G401.6 (cell line): ENCODE data around the gene ZFP57.

ENCODE experiments used
- FAIRE-seq: peaks from 2 replicates; lab custom pipeline; 2012; peaks lifted over from hg19 to GRCh38; lab: Jason Lieb, UNC

ZFP57 gene

DNA sequence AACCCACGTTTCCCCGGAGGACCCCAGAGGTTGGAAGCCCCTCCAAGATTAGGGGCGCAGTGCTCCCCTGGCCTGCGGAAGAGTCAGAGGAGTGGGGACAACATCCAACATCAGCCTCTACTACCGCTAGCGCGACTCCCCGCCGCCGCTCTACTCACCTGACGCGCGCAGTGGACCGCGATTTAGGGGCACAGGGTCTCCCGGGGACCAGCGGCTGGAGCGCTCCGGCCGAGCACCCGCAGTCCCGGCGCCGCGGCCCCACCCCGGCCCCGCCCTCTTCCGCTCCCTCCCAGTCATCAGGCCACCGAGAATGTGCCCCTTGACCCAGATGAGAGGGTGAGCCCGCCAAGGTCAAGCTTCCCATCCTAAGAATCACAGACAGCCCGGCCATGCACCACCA lies at the start of gene ZFP57:
Gene ZFP57, minus strand, starts transcription at position 249 of the 400 bp plus-strand sequence. CDS start 4,149 bp downstream, outside the sequence.
- FAIRE-seq = no peak

GRCh38 chr6:29730575-29731126 lies 49.7 kb upstream of the ZFP57 start:
- no peak for FAIRE-seq

- FAIRE-seq = no peak
Observed at GRCh38 chr6:29729774-29730328, 48.9 kb upstream of the ZFP57 start.

DNA sequence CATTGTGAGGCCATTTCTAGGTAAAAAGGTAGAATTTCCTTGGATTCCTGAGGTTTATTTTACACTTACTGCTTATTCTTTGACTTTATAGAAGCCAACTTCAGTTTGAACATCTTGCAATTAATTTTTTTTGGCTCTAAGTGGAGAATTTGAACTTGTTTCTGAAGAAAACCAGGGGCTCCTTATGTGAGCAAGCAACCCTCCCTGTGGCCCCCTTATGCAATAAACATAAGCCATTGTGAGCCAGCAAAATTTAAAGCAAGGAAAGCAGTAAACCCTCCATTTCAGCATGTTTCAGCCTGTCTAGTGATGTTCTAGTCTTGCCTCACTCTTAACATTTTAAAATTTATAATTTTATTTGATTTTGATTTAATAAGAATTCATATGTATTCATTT lies 47.9 kb upstream of the ZFP57 start:
- FAIRE-seq = no peak

DNA sequence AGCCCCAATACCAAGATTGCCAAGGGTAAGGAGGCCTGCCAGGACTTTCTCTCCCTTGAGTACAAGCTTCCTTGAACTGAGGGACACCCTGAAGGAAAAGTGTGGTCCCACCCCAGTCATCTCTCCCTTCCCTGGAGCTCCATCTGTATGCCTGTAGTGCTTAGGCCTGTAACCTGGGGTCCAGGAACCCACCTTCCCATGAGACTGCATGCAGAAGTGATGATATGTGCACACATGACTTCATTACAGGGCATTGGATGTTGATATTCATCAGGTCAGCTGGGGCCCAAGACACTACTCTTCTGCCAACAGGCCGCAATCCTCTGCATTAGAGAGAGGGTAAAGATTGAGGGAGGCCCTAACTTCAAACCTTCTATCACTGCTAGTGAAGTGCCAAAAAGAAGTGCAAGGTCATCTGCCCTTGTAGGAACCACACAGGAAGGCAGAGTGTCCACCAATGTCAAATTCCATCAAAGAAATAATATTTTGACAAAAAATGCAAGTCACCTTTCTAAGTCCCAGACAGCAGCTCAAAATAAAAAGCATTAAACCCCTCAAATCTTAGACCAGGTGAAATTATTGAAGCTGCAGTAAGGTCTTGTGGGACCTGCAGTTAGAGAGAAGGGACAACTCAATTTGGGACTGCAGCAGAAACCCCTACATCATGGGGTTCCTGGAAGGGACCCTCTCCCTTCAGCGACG lies 47.4 kb upstream of the ZFP57 start:
- no peak for FAIRE-seq

- FAIRE-seq = no peak
Observed at GRCh38 chr6:29727637-29728036, 46.7 kb upstream of the ZFP57 start.

DNA sequence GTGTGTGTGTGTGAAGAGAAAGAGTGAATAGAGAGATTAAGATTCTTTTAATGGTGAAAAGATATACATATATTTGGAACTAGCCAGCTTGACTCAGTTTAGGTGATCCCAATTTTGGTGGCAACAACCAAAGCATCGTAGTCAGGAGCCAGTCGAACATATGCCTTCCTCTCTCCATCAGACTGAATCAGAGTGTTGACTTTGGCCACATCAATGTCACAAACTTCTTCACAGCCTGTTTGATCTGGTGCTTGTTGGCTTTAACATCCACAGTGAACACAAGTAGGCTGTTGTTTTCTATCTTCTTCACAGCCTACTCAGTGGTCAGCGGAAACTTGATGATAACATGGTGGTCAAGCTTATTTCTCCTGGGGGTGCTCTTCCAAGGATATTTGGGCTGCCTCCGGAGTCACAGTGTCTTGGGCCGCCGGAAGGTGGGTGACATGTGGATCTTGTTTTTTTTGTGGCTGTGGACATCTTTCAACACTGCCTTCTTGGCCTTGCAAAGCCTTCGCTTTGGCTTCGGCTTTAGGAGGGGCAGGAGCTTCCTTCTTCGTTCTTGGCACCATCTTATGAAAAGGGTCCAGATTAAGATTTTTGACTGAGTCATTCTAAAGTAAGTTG lies 45.7 kb upstream of the ZFP57 start:
- FAIRE-seq = no peak

DNA sequence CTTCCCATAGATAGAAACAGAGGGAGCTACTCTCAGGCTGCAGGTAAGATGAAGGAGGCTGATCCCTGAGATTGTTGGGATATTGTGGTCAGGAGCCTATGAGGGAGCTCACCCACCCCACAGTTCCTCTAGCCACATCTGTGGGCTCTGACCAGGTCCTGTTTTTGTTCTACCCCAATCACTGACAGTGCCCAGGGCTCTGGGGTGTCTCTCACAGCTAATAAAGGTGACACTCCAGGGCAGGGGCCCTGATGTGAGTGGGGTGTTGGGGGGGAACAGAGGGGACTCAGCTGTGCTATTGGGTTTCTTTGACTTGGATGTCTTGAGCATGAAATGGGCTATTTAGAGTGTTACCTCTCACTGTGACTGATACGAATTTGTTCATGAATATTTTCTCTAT lies 45.0 kb upstream of the ZFP57 start:
- no peak for FAIRE-seq

DNA sequence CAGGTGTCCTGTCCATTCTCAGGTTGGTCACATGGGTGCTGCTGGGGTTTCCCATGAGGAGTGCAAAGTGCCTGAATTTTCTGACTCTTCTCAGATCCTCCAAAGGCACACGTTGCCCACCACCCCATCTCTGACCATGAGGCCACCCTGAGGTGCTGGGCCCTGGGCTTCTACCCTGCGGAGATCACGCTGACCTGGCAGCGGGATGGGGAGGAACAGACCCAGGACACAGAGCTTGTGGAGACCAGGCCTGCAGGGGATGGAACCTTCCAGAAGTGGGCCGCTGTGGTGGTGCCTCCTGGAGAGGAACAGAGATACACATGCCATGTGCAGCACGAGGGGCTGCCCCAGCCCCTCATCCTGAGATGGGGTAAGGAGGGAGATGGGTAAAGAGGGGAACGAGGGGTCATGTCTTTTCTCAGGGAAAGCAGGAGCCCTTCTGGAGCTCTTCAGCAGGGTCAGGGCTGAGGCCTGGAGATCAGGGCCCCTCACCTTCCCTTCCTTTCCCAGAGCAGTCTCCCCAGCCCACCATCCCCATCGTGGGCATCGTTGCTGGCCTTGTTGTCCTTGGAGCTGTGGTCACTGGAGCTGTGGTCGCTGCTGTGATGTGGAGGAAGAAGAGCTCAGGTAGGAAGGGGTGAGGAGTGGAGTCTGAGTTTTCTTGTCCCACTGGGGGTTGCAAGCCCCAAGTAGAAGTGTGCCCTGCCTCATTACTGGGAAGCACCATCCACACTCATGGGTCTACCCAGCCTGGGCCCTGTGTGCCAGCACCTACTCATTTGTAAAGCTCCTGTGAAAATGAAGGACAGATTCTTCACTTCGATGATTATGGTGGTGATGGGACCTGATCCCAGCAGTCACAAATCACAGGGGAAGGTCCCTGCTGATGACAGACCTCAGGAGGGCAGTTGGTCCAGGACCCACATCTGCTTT lies 44.3 kb upstream of the ZFP57 start:
- no peak for FAIRE-seq

- no peak for FAIRE-seq
Observed at GRCh38 chr6:29723666-29724588, 43.0 kb upstream of the ZFP57 start.

DNA sequence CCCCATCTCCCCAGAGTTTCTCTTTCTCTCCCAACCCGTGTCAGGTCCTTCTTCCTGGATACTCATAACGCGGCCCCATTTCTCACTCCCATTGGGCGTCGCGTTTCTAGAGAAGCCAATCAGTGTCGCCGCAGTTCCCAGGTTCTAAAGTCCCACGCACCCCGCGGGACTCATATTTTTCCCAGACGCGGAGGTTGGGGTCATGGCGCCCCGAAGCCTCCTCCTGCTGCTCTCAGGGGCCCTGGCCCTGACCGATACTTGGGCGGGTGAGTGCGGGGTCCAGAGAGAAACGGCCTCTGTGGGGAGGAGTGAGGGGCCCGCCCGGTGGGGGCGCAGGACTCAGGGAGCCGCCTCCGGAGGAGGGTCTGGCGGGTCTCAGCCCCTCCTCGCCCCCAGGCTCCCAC lies 42.3 kb upstream of the ZFP57 start, which contains the start of gene HLA-F:
Gene HLA-F, plus strand, starts transcription at position 173 of the 404 bp plus-strand sequence. Its CDS starts 30 bp downstream, at position 203.
- FAIRE-seq = no peak

DNA sequence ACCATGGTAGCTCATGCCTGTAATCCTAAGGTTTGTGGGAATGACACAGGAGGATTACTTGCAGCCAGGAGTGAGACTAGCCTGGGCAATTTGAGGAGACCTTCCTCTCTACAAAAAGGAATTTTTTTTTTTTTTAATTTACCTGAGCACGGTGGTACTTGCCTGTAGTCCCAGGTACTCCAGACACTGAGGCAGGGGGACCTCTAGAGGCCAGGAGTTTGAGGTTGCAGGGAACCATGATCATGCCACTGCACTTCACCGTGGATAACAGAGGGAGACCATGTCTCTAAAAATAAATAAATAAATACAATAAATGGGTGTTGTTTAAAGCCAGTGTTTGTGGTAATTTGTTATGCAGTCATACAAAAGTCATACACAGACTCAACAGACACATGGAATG lies 39.9 kb upstream of the ZFP57 start:
- no peak for FAIRE-seq

DNA sequence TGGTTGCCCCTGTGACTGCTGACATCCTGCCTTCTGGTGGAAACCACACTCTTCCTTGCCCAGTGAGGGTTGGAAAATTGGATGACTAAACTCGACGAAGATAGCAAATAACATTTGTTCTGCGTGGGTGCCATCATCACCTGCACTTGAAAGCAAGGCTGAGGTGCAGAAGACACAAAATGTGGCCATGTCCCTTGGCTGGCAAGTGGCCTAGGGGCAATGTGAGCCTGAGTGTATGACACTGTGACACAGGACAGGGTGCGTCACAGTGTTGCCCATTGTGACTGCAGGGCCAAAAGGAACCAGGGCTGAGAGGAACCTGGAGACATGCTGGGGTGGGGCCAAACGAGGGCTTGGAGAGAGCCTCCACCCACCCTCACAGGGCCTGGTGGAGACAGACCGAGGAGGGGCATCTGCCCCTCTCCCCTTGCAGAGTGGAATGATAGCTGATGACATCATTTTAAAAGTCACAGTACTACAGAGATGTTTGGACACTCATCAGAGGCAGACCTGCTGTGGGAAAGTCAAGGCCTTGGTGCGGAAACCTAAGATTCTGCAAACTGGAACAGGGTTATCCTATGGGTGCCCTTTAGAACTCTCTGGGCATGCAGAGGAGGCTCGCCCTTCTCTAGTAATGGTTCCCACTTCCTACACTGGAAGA lies 29.5 kb upstream of the ZFP57 start:
- FAIRE-seq = no peak

- no peak for FAIRE-seq
Observed at GRCh38 chr6:29709188-29709587, 28.2 kb upstream of the ZFP57 start.

- FAIRE-seq = no peak
Observed at GRCh38 chr6:29708432-29709179, 27.7 kb upstream of the ZFP57 start.

DNA sequence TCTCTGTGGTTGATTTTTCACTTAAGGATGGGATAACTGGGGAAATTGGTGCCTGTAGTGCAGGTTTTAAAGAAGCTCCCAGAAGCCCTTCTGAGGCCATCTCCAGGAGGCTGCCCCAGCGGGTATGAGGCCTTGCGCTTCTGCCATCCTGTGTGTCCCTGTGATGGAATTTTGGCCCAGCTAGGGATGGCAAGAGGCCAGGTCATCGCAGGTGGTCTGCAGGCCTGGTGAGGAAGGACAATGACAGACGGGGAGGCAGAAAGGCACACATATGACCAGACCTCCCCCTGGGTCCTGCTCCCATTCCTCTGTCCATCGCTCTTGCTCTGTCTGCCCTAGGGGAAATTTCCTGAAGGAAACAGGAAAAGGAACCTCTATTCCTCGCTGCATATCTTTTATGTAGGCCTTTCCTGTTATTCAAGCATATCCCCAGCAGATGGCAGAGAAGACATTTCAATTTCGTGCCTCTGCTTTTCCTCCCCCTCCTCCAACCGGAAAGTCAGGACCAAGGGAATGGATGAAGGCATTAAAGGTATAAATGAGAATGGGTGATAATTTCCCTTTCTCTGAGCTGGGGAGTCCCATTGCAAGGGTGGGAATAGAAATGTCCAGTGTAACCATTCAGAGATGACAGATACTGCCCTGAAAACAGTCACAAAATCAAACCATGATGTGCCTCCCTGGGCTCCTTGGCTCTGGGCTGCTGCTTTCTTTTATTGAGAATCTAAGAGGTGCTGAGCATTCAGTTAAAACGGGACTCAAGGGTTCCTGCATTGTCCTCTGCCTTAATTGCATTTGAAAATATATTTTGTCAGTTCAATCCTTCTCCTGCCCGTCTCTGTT lies 24.7 kb upstream of the ZFP57 start:
- no peak for FAIRE-seq

DNA sequence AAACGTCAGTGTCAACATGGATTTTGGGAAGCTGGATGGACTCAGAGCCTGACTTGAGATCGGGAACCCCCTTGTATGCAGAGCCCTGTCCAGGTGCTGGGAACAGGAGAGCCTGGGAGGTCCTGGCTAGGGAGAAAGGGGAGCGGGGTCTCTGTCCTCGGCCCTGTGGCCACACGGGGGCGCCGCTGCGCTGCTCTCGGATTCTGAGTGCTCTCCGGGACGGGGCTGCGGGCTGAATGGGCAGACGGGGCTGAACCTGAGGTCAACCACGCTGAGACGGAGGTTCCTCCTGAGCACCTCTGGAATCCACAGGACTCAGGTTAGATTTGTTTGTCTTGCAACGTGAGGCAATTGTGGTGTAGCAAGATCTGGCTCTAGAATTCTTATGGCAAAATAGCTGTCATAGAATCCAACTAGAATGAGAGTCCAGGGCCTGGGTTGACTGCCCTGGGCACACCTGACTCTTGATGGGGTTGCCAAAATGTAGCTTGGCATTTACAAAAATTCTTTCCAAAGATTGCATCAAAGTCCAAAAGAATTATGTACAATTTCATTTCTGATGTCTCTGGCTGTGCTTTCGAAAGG lies 21.7 kb upstream of the ZFP57 start:
- no peak for FAIRE-seq
